ENCODE results near the gene ADGRA1. TPM values are rescaled to one million over a fixed set of nuclear protein-coding genes. Genes with fewer than 3 reads are reported as not detected.

ADGRA1 gene
- total and polyA plus RNA-seq, 10 of the 15 experiments (the other 5 are each of a cell fraction or from before 2014, with no cell fraction given): not detected

- Histone ChIP-seq H3K36me3 (ENCODE audit: control insufficient read depth in 2 of 2, insufficient read depth in 2 of 2, low read length in 1 of 2) (no peaks in the 10 kb centered on the region), H3K4me2 (ENCODE audit: control insufficient read depth, insufficient read depth) (no peak overlapping the region), H3K4me3 (no peak overlapping the region), H3K27ac (ENCODE audit: control insufficient read depth, insufficient read depth) (no peak overlapping the region), H3K4me1 (ENCODE audit: control insufficient read depth, insufficient read depth, low read length) (no peaks in the 10 kb centered on the region), H3K79me2 (ENCODE audit: control insufficient read depth, insufficient read depth, low read length) (no peaks in the 10 kb centered on the region), H3K9ac (ENCODE audit: control insufficient read depth, insufficient read depth, low read length) (no peak overlapping the region), H4K20me1 (ENCODE audit: control insufficient read depth, insufficient read depth) (no peaks in the 10 kb centered on the region), H3K27me3 (replicated peaks in 1 of 2; ENCODE audit: control insufficient read depth in 2 of 2, insufficient read depth in 2 of 2, low read length in 1 of 2) (no peaks in the 10 kb centered on the region), H2AFZ (ENCODE audit: control insufficient read depth, low read depth, low read length) (no peak overlapping the region), H3K9me3 (replicated peaks; ENCODE audit: control insufficient read depth, insufficient read depth, low read length) (no peaks in the 10 kb centered on the region; the same call in 2 of the 3 replicates)
- no peak for ATAC-seq
- no TSS peak for BruUV-seq (replicated peaks)
- POLR2A ChIA-PET: no interaction called here
- RAD21 ChIA-PET (ENCODE audit: unreplicated experiment): no interaction called here
- no peak for DNase-seq (ENCODE audit: low read depth, low spot score)
- CTCF ChIA-PET: no interaction called here
- in situ Hi-C loops (cut with MboI): no loop called here
- no peak for FAIRE-seq
- WGBS (ENCODE audit: insufficient coverage, insufficient replicate concordance, low lambda C conversion rate, missing lambda C conversion rate): 2% methylated on average over 3 of the region's 3 CpGs
- intact Hi-C loops (cut with micrococcal nuclease; ENCODE audit: unreplicated experiment): no loop called here
- SMC1A ChIA-PET (ENCODE audit: uncharacterized antibody, unreplicated experiment): no interaction called here
- no peak for TF ChIP-seq RBBP5 (conservative IDR thresholded peaks at IDR 0.05)
- TF ChIP-seq EP300 (IDR thresholded peaks at IDR 0.05; ENCODE audit: borderline replicate concordance in 1 of 2, control insufficient read depth in 1 of 2, low read depth in 2 of 2, low read length in 2 of 2): no peak
- no peak for TF ChIP-seq ZNF207 (IDR thresholded peaks at IDR 0.05; ENCODE audit: borderline replicate concordance)
- TF ChIP-seq CREM (IDR thresholded peaks at IDR 0.05; ENCODE audit: low read depth): no peak
- no peak for TF ChIP-seq BCL11A (IDR thresholded peaks at IDR 0.05; ENCODE audit: low read depth, low read length)
- TF ChIP-seq CTCF (IDR thresholded peaks at IDR 0.05 in 2 of 3, conservative IDR thresholded peaks at IDR 0.05 in 1 of 3; ENCODE audit: control insufficient read depth in 2 of 3, extremely low read depth in 1 of 3, insufficient read depth in 1 of 3, low read depth in 3 of 3, low read length in 3 of 3): no peak
- no peak for TF ChIP-seq NRF1 (conservative IDR thresholded peaks at IDR 0.05; ENCODE audit: low read depth, low read length)
- no peak for TF ChIP-seq USF1 (IDR thresholded peaks at IDR 0.05; ENCODE audit: borderline replicate concordance, extremely low read length, insufficient read depth, low read depth, low read length)
- TF ChIP-seq RELB (IDR thresholded peaks at IDR 0.05; ENCODE audit: low read depth): no peak
- no peak for TF ChIP-seq NKRF (conservative IDR thresholded peaks at IDR 0.05)
- no peak for TF ChIP-seq BACH1 (IDR thresholded peaks at IDR 0.05; ENCODE audit: borderline replicate concordance)
These were observed 87.1 kb downstream of the ADGRA1 start for GRCh38 chr10:133174689-133175263.
